ENCODE results near the gene C12orf54.

DNA sequence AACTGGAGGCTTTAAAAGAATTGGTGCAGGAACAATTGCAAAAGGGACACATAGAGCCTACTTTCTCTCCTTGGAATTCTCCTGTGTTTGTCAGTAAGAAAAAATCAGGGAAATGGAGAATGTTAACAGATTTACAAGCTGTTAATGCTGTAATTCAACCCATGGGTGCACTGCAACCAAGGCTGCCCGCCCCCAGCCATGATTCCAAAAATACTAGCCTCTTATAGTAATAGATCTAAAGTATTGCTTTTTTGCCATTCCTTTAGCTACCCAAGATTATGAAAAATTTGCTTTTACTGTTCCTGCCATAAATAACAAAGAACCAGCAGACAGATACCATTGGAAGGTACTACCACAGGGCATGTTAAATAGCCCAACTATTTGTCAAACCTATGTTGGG lies 27.8 kb downstream of the C12orf54 start:
- TF ChIP-seq, protein P1, sequence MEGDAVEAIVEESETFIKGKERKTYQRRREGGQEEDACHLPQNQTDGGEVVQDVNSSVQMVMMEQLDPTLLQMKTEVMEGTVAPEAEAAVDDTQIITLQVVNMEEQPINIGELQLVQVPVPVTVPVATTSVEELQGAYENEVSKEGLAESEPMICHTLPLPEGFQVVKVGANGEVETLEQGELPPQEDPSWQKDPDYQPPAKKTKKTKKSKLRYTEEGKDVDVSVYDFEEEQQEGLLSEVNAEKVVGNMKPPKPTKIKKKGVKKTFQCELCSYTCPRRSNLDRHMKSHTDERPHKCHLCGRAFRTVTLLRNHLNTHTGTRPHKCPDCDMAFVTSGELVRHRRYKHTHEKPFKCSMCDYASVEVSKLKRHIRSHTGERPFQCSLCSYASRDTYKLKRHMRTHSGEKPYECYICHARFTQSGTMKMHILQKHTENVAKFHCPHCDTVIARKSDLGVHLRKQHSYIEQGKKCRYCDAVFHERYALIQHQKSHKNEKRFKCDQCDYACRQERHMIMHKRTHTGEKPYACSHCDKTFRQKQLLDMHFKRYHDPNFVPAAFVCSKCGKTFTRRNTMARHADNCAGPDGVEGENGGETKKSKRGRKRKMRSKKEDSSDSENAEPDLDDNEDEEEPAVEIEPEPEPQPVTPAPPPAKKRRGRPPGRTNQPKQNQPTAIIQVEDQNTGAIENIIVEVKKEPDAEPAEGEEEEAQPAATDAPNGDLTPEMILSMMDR (IDR thresholded peaks at IDR 0.05; ENCODE audit: insufficient read depth, low read length, poor library complexity, severe bottlenecking): no peak
- TF ChIP-seq EZH2phosphoT487 (conservative IDR thresholded peaks at IDR 0.05; ENCODE audit: low read length): no peak

Data from SU-DHL-6 (cell line).